HG03280 (cell line): Measurements from ENCODE around the gene MDH2.
"Not testable (repeated sequence)": the region's sequence is repeated elsewhere in the genome, so short reads cannot be mapped to it uniquely, and the experiment has no call there.

Experiments used
- ATAC-seq: cut with Tn5 transposase; IDR thresholded peaks from one replicate; pipeline ENCODE4 v1.9.1; 2021; ENCODE audit warnings: mild to moderate bottlenecking, moderate library complexity; ENCODE audit not compliant: unreplicated experiment

MDH2 gene

DNA sequence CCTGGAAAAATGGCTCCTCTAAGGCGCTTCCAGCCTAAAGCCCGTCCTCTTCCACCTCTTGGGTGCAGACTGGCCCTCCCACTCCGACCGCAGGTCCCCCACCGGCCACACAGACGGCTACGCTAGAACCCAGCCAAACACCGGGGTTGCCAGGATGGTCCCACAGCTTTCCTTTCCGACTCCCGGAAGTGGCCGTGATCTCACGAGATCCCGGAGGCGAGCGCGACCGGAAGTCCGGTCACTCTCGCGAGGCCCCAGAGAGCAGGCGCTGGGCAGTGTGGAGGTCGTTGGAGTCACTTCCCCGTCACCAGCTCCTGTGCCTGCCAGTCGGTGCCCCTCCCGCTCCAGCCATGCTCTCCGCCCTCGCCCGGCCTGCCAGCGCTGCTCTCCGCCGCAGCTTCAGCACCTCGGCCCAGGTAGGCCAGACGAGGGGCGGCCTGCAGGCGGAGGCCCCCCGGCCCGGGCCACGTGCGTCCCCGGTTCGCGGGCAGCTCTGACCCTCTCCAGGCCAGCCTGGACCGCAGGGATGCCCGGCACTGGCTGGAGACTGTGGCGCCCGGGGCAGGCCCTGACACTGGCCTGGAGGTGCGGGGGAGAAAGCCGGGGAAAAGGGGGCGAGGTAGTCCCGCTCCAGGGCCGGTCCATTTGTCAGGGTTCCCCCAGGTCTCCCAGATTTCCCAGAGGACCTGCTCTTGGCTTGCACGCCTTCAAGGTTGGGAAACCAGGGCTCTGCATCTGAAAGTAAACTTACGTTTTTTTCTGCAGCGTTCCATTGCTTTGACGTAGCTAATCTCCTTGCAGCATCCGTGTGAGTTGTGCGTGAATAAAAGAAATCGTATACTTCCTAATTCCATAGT lies at the start of gene MDH2, which contains the start of gene STYXL1:
Gene MDH2 (plus strand): TSS at position 296 of the 857 bp plus-strand sequence. CDS start 55 bp downstream, at position 351.
Gene STYXL1 (minus strand): TSS at position 190 of the 857 bp plus-strand sequence. CDS start 17,477 bp downstream, outside the sequence.
- peak; percentile 88 for ATAC-seq

DNA sequence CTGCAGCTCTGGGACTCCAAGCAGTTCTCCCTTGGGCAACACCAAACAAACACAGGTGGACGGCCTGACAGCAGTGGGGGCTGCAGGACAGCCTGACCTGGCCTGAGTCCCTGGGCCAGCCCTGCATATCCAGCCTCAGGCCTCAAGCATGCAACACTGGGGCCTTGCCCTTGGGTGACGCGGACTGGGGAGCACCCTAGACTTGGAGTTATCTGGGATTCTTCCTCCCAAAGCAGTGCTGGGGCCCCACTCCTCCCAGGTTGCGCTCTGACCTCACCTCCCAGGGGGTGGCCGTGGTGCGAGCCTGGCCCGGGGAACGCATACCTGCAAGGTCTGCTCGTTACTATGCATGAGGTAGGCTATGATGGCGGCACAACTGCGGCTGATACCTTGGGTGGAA lies 47.3 kb upstream of the MDH2 start:
- ATAC-seq, result no peak

DNA sequence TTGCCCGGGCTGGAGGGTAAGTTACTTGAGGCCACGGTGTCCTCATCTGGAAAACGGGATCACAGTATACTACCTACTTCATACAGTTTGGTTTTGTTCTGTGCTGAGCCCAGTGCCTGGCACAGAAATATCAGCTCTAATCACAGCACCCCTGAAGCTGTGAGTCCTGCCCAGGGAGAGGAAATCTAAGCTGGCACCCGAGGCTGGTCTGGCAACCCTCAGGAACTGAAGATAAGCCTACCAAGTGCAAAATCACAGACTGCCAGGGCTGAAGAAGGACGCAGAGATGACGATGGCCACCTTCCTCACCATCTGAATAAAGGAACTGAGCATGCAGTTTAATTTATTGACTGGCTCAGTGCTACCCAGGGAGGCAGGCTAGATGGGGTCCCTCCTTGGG lies 45.8 kb upstream of the MDH2 start:
- no peak for ATAC-seq

DNA sequence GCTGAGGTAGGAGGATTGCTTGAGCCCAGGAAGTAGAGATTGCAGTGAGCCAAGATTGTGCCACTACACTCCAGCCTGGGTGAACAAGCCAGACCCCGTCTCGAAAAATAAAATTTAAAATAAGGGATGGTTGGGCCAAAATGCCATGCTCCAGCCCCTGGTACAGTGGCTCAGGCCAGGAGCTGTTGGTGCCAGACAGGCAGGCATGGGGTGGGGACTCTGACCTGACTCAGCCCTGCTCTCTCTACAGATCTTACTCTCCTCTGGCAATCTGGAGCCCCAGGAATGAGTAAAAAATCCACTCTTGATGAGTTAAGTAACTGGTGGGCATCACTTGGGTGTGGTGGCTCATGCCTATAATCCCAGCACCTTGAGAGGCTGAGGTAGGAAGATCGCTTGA lies 45.1 kb upstream of the MDH2 start:
- ATAC-seq, result no peak

- ATAC-seq, result no peak
Measured at GRCh38 chr7:76003351-76003750, 44.6 kb upstream of the MDH2 start.

DNA sequence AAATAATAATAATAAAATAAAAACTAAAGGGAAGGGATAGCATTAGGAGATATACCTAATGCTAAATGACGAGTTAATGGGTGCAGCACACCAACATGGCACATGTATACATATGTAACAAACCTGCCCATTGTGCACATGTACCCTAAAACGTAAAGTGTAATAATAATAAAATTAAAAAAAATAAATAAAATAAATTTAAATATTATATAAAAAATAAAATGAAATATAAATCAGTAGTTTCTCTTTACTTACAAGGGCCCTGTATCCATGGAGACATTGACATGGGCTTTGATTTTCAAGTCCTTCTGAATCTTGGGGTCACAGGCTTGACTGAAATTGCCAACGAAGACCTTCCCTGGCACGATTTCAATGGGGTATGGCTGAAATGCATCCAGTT lies 42.9 kb upstream of the MDH2 start:
- not testable (repeated sequence) for ATAC-seq

GRCh38 chr7:76008156-76008687 lies 39.7 kb upstream of the MDH2 start:
- no peak for ATAC-seq

DNA sequence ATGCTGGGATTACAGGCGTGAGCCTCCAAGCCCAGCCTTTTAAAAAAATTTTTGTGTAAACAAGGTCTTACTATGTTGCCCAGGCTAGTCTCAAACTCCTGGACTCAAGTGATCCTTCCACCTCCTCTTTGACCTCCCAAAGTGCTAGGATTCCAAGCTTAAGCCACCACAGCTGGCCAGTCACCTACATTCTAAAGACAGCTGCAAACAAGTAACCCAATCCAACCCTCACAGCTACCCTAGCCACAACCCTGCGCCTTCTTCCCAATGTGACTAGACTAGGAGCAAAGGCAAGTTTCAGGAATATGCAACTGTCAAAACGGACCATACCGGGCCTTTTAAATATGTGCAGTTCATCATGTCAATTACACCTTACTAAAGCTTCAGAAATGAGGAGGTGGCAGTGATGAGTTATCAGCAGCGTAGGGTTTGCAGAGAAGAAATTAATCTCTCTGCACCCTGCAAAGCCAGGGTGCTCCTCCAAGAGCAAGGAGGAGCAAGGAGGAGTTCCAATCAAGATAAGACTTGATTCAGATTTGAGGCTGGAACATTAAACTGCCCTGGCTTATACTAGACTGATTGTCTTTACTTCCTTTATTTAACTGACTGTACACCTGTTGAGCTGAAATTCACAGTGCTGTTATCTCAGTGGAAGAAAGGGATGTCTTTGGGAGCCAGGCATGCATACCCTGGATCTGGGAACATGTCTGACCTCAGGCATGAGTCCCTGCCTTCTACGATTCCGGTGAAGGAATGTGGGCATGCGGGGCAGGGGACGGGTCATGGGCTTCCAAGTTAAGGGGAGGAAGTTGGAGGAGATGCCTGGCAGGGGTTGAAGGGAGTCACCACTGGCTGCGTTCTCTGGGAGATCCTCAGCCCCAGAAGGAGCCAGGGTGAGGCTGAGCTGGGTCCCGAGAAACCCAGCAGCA lies 38.0 kb upstream of the MDH2 start:
- ATAC-seq, result no peak

GRCh38 chr7:76011442-76011861 lies 36.5 kb upstream of the MDH2 start:
- no peak for ATAC-seq

DNA sequence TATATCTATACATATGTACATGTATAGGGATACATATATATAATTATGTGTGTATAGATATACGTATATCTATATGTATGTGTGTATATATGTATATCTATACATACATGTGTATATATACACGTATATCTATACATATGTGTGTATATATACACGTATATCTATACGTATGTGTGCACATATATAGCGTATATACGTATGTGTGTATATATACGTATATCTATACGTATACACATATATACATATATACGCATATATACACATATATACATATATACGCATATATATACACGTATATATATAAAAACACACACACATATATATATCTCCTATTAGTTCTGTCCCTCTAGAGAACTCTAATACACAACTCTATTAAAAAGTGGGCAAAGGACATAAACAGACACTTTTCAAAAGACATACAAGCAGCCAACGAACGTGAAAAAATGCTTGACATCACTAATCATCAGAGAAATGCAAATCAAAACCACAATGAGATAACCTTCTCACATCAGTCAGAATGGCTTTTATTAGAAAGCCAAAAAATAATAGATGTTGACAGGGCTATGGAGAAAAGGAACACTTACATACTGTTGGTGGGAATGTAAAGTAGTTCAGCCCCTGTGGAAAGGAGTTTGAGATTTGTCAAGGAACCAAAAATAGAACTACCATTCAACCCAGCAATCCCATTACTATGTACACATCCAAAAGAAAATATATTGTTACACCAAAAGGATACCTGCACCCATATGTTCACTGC lies 31.5 kb upstream of the MDH2 start:
- no peak for ATAC-seq

- not testable (repeated sequence) for ATAC-seq
Measured at GRCh38 chr7:76018520-76018919, 29.4 kb upstream of the MDH2 start.

DNA sequence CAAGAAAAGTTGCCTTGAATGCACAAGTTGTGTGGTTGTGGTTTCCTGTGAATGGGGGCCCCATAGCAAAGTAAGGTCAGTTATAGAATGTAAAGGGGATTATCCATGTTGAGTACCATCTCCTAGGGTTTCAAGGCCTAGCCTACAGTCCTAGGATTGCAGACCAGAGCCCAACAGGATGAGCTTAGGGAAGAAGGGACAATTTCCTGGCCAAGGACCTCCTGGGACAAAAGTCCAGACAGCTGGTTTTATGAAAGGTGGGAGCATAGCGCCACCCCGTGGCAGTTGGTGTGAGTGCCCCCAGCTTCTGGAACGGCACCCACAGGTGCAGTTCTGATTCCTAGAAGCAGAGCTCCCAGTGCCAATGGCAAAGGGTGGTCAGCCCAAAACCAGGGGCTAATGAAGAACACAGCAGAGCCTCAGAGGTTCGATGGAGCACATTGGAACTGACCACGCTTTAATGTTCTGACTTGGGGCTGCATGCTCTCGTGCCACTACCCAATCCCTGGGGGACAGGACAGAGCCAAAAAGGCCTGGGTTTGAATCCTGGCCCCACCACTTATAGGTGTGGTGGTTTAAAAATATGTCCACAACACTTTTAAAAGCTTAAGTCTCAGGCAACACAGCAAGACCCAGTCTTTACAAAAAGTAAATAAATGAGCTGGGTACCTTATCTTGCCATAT lies 27.7 kb upstream of the MDH2 start:
- ATAC-seq, result no peak

DNA sequence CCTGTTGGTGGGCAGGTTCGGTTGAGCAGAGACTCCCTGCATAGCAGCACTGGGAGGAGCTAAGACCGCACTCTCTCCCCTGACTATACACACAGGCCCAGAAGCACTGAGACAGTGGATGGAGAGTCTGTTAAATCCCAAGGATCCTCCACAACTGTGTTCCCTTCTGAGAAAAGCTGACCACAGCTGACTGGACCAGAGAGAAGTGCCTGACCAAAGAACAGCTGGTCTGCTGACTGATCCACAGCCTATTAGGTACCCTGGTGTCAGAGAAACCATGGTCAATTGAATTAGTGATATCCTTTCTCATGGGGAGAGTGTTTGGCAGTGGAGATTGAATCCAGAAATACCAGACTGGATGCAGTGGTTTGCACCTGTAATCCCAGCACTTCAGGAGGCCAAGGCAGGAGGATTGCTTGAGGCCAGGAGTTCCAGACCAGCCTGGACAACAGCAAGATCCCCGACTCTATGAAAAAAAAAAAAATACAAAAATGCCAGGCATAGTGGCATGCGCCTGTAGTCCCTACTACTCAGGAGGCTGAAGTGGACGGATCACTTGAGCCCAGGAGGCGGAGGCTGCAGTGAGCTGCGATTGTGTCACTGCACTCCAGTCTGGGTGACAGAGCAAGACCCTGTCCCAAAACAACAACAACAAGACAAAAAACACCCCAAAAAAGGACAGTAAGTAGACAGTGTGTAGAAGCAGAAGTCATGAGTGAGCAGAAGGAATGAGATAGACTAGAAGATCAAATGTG lies 25.7 kb upstream of the MDH2 start:
- ATAC-seq, result no peak

DNA sequence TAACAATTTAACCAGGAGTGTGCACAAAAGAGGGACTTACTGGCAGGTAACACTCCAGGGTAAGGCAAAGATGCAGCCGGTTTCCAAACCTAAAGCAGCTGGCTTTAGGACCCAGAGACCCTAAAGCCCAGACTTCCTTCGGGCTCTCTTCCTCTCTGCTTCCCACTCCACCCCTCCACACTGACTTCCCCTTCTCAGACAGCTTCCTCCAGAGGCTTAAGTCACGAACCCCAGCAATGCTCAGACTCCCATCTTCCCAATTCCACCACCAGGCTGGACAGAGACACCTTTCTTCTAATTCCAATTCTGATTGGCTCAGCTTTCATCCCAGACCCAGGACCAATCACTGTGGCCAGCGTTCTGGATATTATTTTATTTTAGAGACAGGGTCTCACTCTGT lies 24.9 kb upstream of the MDH2 start:
- ATAC-seq, result no peak

- not testable (repeated sequence) for ATAC-seq
Measured at GRCh38 chr7:76029682-76030081, 18.2 kb upstream of the MDH2 start.

DNA sequence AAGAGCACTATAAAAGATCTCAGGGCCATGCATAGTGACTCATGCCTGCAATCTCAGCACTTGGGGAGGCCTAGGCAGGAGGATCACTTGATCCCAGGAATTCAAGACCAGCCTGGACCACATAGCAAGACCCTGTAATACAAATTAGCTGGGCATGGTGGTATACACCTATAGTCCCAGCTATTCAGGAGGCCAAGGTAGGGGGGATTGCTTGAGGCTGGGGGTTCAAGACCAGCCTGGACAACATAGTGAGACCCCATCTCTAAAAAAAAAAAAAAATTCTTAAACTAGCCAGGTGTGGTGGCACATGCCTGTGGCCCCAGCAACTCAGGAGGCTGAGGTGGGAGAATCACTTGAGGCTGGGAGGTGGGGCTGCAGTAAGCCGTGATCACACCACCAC lies 15.9 kb upstream of the MDH2 start:
- ATAC-seq, result no peak

GRCh38 chr7:76037310-76037709 lies 10.6 kb upstream of the MDH2 start:
- no peak for ATAC-seq

DNA sequence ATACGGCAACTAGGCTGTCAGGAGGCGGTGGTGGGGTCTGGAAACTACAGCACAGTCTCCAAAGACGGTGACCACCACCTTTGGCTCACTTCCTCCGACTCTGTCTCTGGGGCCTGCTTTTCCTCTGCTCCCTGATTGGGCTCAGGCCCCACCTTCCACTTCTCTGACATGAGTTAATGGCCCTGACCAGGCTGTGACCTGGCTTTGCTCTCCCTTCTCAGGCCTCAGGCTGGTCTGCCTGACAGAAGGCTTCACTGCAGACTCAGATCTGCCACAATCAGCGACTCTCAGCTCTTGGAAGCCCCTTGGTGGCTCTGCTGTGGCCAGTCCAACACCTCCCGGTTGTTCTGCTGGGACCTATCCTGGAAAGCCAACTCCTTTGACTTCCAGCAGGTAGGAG lies 7.8 kb upstream of the MDH2 start:
- no peak for ATAC-seq

- no peak for ATAC-seq
Measured at GRCh38 chr7:76044375-76044865, 3.5 kb upstream of the MDH2 start.
